Ovary (tissue), 3 donors: ENCODE measurements around the gene ASB2.

ENCODE experiments used
- EP300 ChIP-seq: sonication (generic); formaldehyde crosslinking; IDR thresholded peaks from one replicate; pipeline ENCODE4 v1.6.1; 2017; ENCODE audit warnings: antibody characterized with exemption
- POLR2A ChIP-seq: fragments of 450-650 bp; IDR thresholded peaks from one replicate; pipeline ENCODE4 v1.6.1; 2017; ENCODE audit warnings: antibody characterized with exemption, mild to moderate bottlenecking, moderate library complexity
- TF ChIP-seq, protein P1 (sequence below), 3 donors: fragments of 450-650 bp in 2 of 3; fragments of 200-600 bp in 1 of 3; IDR thresholded peaks; one replicate each; pipeline versions ENCODE4 v1.5.1 to v1.8.0; 2016 to 2022; ENCODE audit warnings: antibody characterized with exemption in 3 of 3, mild to moderate bottlenecking in 1 of 3
- donor health status: DM: no; HTN: no; CAD: no.

DNA sequence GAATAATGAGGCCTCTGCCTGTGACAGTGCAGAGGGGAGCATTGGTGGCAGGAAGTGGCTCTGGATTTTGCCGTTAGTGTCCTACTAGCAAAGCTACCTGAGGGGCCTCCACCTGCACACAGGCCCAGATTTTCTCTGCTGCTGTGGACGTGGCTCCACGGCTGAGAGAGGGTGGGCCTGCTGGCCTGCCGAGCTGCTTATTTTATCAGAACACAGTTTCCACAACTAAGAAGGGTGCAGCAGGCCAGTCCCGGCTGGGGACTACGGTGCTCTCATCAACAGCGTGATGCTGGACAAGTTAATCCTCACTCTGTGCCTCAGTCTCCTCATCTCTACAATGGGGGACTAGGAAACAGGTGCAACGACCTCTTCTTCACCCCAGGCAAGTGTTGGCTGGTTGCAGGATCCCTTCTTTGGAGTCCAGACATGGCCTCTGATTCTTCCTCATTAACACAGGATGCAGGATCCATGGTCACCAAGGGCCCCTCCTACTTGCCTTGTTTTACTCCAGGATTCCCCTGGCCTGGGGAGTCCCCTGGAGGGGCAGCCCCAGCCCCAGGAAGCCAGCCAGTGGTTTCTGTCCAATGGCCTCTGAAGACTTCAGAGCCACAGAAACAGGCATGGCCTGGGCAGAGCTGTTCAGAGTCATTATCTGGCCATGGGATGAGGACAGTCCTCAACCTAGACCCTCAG, 45.9 kb downstream of the ASB2 start:
- TF ChIP-seq, protein P1, sequence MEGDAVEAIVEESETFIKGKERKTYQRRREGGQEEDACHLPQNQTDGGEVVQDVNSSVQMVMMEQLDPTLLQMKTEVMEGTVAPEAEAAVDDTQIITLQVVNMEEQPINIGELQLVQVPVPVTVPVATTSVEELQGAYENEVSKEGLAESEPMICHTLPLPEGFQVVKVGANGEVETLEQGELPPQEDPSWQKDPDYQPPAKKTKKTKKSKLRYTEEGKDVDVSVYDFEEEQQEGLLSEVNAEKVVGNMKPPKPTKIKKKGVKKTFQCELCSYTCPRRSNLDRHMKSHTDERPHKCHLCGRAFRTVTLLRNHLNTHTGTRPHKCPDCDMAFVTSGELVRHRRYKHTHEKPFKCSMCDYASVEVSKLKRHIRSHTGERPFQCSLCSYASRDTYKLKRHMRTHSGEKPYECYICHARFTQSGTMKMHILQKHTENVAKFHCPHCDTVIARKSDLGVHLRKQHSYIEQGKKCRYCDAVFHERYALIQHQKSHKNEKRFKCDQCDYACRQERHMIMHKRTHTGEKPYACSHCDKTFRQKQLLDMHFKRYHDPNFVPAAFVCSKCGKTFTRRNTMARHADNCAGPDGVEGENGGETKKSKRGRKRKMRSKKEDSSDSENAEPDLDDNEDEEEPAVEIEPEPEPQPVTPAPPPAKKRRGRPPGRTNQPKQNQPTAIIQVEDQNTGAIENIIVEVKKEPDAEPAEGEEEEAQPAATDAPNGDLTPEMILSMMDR (IDR thresholded peaks at IDR 0.05) = no peak
- TF ChIP-seq POLR2A = no peak
- TF ChIP-seq EP300 = no peak
